Karpas-422 (cell line): ENCODE data around the gene TAF4B. TPM values are rescaled to one million over a fixed set of nuclear protein-coding genes. Genes with fewer than 3 reads are reported as not detected.

ENCODE experiments used
- DNase-seq: peaks from one replicate; pipeline ENCODE4 v3.0.0-alpha.2; 2015
- H2AFZ ChIP-seq: fragments of 200-600 bp; sonication (generic); 2 replicates; pipeline ENCODE4 v1.6.1; 2014; ENCODE audit warnings: antibody characterized with exemption, low read length, mixed read lengths
- H3K27ac ChIP-seq: fragments of 200-600 bp; sonication (generic); 2 replicates; pipeline ENCODE4 v1.5.1; 2014; ENCODE audit warnings: mild to moderate bottlenecking, low read length, moderate library complexity
- H3K27me3 ChIP-seq: fragments of 200-600 bp; sonication (generic); 2 replicates; pipeline ENCODE4 v1.6.1; 2014; ENCODE audit warnings: low read length, mixed read lengths
- H3K36me3 ChIP-seq: fragments of 200-600 bp; sonication (generic); 2 replicates; pipeline ENCODE4 v1.6.1; 2014; ENCODE audit warnings: low read length, mixed read lengths; ENCODE audit not compliant: insufficient read depth
- H3K4me1 ChIP-seq: fragments of 200-600 bp; sonication (generic); 2 replicates; pipeline ENCODE4 v1.6.1; 2014; ENCODE audit warnings: mild to moderate bottlenecking, low read length, mixed read lengths
- H3K4me2 ChIP-seq: fragments of 200-600 bp; sonication (generic); 2 replicates; pipeline ENCODE4 v1.6.1; 2014; ENCODE audit warnings: low read length, low read depth, mild to moderate bottlenecking; ENCODE audit not compliant: poor library complexity, severe bottlenecking
- H3K4me3 ChIP-seq: fragments of 200-600 bp; sonication (generic); 2 replicates; pipeline ENCODE4 v1.5.1; 2014; ENCODE audit warnings: mild to moderate bottlenecking, antibody characterized with exemption, low read length, mixed read lengths
- H3K79me2 ChIP-seq: fragments of 200-600 bp; sonication (generic); 2 replicates; pipeline ENCODE4 v1.6.1; 2014; ENCODE audit warnings: mild to moderate bottlenecking, low read length, mixed read lengths
- H3K9ac ChIP-seq: fragments of 200-600 bp; sonication (generic); 2 replicates; pipeline ENCODE4 v1.6.0; 2014; ENCODE audit warnings: low read length
- H3K9me2 ChIP-seq: fragments of 200-600 bp; sonication (generic), shearing (Covaris generic); replicated peaks from 2 replicates; pipeline ENCODE4 v1.6.0; 2014; ENCODE audit warnings: mild to moderate bottlenecking, low read length, moderate library complexity; ENCODE audit not compliant: insufficient read depth
- H3K9me3 ChIP-seq: fragments of 300-700, 200-600 bp; sonication (generic); 2 replicates; pipeline ENCODE4 v1.6.1; 2014; ENCODE audit warnings: low read length, mixed read lengths
- H4K20me1 ChIP-seq: fragments of 200-600 bp; sonication (generic); 2 replicates; pipeline ENCODE4 v1.6.1; 2014; ENCODE audit warnings: mild to moderate bottlenecking, antibody characterized with exemption, low read length, low read depth; ENCODE audit not compliant: insufficient read depth
- total RNA-seq: library from RNA; depleted of rRNA; stranded (reverse); fragments of >200 nt; shearing (Covaris generic); gene quantifications from 2 replicates; pipeline ENCODE4 v1.2.3, GENCODE V29; 2014; ENCODE audit warnings: low replicate concordance

TAF4B gene
- total RNA-seq, 1 experiment from 2014 or later = 71.1 TPM

DNA sequence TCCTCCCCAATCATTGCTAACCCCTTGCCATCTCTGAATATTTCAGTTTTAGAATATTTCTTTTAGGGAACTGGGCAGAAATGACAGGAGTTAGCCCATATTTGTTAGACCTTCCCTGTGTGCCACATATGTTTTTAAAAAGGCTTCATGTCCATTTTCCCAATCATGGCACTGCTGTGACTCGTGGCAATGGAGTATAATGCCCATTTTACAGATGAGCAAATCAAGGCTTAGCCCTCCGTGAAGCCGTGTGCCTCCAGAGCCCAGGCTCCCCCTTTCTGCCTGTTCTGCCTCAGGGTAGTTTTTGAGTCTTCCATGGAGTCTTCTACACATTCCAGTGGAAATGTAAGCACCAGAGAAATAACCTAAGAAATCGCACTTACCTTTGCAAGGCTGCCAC, 192.0 kb downstream of the TAF4B start:
- Histone ChIP-seq H3K36me3 (no peaks in the 10 kb centered on the region), H3K4me2 (no peak overlapping the region), H3K4me3 (no peak overlapping the region), H3K4me1 (peaks cover 14% of the 10 kb centered on the region), H2AFZ (no peak overlapping the region), H3K27ac (no peak overlapping the region), H3K27me3 (no peaks in the 10 kb centered on the region), H4K20me1 (no peaks in the 10 kb centered on the region), H3K9me2 (no peaks in the 10 kb centered on the region), H3K9ac (no peak overlapping the region), H3K79me2 (no peaks in the 10 kb centered on the region), H3K9me3 (no peaks in the 10 kb centered on the region)
- DNase-seq = no peak

DNA sequence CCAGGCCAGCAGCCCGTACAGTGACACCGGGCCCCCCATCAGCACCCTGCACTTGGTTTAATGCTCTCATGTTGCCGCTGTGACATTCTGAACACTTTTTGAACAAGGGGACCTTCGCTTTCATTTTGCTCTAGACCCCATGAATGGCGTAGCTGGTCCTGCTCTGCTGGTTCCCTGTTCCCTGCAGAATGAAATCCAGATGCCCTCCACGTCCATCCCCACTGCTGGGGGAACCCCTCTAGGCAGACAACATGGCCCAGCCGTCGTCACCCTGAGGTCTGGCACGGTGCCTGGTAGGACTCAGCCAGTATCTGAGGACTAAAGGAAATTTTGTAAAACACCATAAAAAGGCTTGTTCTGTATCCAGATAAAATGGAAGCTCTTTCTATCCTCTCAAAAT, 193.5 kb downstream of the TAF4B start:
- Histone ChIP-seq H4K20me1 (no peaks in the 10 kb centered on the region), H3K4me2 (no peak overlapping the region), H3K9me2 (no peaks in the 10 kb centered on the region), H3K9ac (no peak overlapping the region), H3K36me3 (no peaks in the 10 kb centered on the region), H3K4me3 (no peak overlapping the region), H3K9me3 (no peaks in the 10 kb centered on the region), H3K79me2 (no peaks in the 10 kb centered on the region), H3K27ac (no peak overlapping the region), H3K4me1 (peaks cover 16% of the 10 kb centered on the region), H2AFZ (no peak overlapping the region), H3K27me3 (no peaks in the 10 kb centered on the region)
- no peak for DNase-seq

- no peaks in the 10 kb centered on the region for H3K9me2 ChIP-seq
- no peak overlapping the region for H3K9ac ChIP-seq
- H3K4me3 ChIP-seq = no peak overlapping the region
- H4K20me1 ChIP-seq = no peaks in the 10 kb centered on the region
- no peak overlapping the region for H3K4me2 ChIP-seq
- no peak for DNase-seq
- no peak overlapping the region for H3K27ac ChIP-seq
- H3K9me3 ChIP-seq = no peaks in the 10 kb centered on the region
- no peak overlapping the region for H2AFZ ChIP-seq
- H3K36me3 ChIP-seq = 0 out of 2 replicates have a peak, but pooled peaks cover 3% of the 10 kb centered on the region
- peaks cover 16% of the 10 kb centered on the region for H3K4me1 ChIP-seq
- H3K27me3 ChIP-seq = no peaks in the 10 kb centered on the region
- no peaks in the 10 kb centered on the region for H3K79me2 ChIP-seq
These were observed 195.3 kb downstream of the TAF4B start for GRCh38 chr18:26421503-26421902.

DNA sequence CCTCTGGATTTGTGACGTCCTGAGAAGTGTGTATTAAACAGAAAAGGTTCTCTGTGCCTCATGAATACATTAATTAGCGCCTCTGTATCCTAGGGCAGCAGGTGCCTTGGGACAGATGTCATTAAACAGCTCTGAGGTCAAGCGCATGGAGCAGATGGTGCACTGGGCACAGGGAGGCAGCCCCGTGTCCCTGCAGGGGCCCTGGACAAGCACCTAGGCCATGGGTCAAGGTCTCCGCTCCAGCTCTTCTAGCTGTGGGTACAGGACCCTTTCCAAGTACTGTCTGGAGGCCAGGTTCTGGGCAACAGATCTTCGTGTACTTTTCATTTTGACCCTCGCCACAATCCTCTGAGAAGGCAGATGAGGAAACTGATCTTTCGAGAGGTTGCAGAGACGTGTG, 195.7 kb downstream of the TAF4B start:
- H2AFZ ChIP-seq = no peak overlapping the region
- 0 out of 2 replicates have a peak, but pooled peaks cover 3% of the 10 kb centered on the region for H3K36me3 ChIP-seq
- H3K9me3 ChIP-seq = no peaks in the 10 kb centered on the region
- no peak overlapping the region for H3K27ac ChIP-seq
- H4K20me1 ChIP-seq = no peaks in the 10 kb centered on the region
- H3K27me3 ChIP-seq = no peaks in the 10 kb centered on the region
- H3K9ac ChIP-seq = no peak overlapping the region
- H3K4me1 ChIP-seq = peaks cover 16% of the 10 kb centered on the region
- H3K79me2 ChIP-seq = no peaks in the 10 kb centered on the region
- H3K4me2 ChIP-seq = no peak overlapping the region
- DNase-seq = no peak
- H3K4me3 ChIP-seq = no peak overlapping the region
- no peaks in the 10 kb centered on the region for H3K9me2 ChIP-seq

DNA sequence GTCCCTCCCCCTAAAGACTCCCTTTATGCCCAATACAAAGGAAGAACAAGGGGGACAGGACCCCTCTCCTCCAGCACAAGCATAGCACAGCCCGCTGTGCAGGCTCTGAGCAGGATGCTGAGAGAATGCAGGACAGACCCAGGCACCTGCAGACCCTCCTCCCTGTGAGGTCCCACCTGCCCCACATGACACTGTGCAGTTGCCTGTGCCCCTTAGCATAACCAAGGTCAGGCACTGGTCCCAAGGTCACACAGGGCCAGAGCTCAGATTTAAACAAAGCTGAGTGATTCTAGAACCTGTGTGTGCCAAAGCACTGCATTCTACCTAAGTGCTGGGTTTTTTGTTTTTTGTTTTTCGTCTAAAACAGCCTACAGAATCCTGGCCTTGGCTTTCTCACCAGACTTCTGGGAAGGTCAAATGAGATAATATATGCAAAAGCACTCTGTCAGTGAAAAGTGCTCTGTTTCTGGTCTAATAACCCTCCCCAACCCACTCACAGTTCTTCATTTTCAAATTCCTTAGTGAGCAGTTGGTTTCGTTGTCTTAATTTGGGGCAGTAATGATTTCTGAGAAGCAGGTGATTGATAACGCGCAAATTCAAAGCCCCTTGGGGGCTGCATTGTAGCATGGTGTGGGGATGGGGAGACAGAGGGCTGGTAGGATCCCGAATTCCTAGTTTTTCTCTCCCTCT, 196.4 kb downstream of the TAF4B start:
- H3K79me2 ChIP-seq = no peaks in the 10 kb centered on the region
- H2AFZ ChIP-seq = no peak overlapping the region
- H3K4me2 ChIP-seq = peak overlapping the region; percentile 29
- H3K4me1 ChIP-seq = peaks cover 16% of the 10 kb centered on the region
- no peak overlapping the region for H3K4me3 ChIP-seq
- peak overlapping the region; percentile 46 for H3K9ac ChIP-seq
- no peaks in the 10 kb centered on the region for H4K20me1 ChIP-seq
- no peaks in the 10 kb centered on the region for H3K9me3 ChIP-seq
- DNase-seq = no peak
- 0 out of 2 replicates have a peak, but pooled peaks cover 3% of the 10 kb centered on the region for H3K36me3 ChIP-seq
- no peaks in the 10 kb centered on the region for H3K27me3 ChIP-seq
- peak overlapping the region; percentile 61 for H3K27ac ChIP-seq
- H3K9me2 ChIP-seq = no peaks in the 10 kb centered on the region

GRCh38 chr18:26424428-26425147, 198.3 kb downstream of the TAF4B start:
- no peak overlapping the region for H3K4me2 ChIP-seq
- no peaks in the 10 kb centered on the region for H3K9me2 ChIP-seq
- H3K27ac ChIP-seq = no peak overlapping the region
- no peaks in the 10 kb centered on the region for H3K79me2 ChIP-seq
- DNase-seq = no peak
- no peak overlapping the region for H3K4me3 ChIP-seq
- H2AFZ ChIP-seq = no peak overlapping the region
- no peaks in the 10 kb centered on the region for H4K20me1 ChIP-seq
- no peaks in the 10 kb centered on the region for H3K27me3 ChIP-seq
- H3K4me1 ChIP-seq = peaks cover 16% of the 10 kb centered on the region
- 0 out of 2 replicates have a peak, but pooled peaks cover 3% of the 10 kb centered on the region for H3K36me3 ChIP-seq
- H3K9ac ChIP-seq = no peak overlapping the region
- no peaks in the 10 kb centered on the region for H3K9me3 ChIP-seq

- Histone ChIP-seq H3K9me3 (no peaks in the 10 kb centered on the region), H3K4me2 (no peak overlapping the region), H3K9ac (no peak overlapping the region), H4K20me1 (no peaks in the 10 kb centered on the region), H2AFZ (no peak overlapping the region), H3K27ac (no peak overlapping the region), H3K4me3 (no peak overlapping the region), H3K36me3 (0 out of 2 replicates have a peak, but pooled peaks cover 3% of the 10 kb centered on the region), H3K9me2 (no peaks in the 10 kb centered on the region), H3K4me1 (peaks cover 16% of the 10 kb centered on the region), H3K27me3 (no peaks in the 10 kb centered on the region), H3K79me2 (no peaks in the 10 kb centered on the region)
- peak; percentile 7 for DNase-seq
These were observed 198.9 kb downstream of the TAF4B start for GRCh38 chr18:26425148-26425531.

- no peak overlapping the region for H3K4me2 ChIP-seq
- 0 out of 2 replicates have a peak, but pooled peaks cover 3% of the 10 kb centered on the region for H3K36me3 ChIP-seq
- no peaks in the 10 kb centered on the region for H3K27me3 ChIP-seq
- H3K9me2 ChIP-seq = no peaks in the 10 kb centered on the region
- no peaks in the 10 kb centered on the region for H4K20me1 ChIP-seq
- H2AFZ ChIP-seq = no peak overlapping the region
- DNase-seq = no peak
- H3K4me3 ChIP-seq = no peak overlapping the region
- H3K27ac ChIP-seq = no peak overlapping the region
- H3K9me3 ChIP-seq = no peaks in the 10 kb centered on the region
- H3K9ac ChIP-seq = no peak overlapping the region
- no peaks in the 10 kb centered on the region for H3K4me1 ChIP-seq
- no peaks in the 10 kb centered on the region for H3K79me2 ChIP-seq
These were observed 203.4 kb downstream of the TAF4B start for GRCh38 chr18:26429535-26430226.
